ENCODE measurements around the gene ARHGDIB. TPM values are rescaled to one million over a fixed set of nuclear protein-coding genes. Genes with fewer than 3 reads are reported as not detected.

The ARHGDIB gene
- total and polyA plus RNA-seq, 10 of the 15 experiments (the other 5 are each of a cell fraction or from before 2014, with no cell fraction given), result 796 to 2,849 (median 1,346) TPM

DNA sequence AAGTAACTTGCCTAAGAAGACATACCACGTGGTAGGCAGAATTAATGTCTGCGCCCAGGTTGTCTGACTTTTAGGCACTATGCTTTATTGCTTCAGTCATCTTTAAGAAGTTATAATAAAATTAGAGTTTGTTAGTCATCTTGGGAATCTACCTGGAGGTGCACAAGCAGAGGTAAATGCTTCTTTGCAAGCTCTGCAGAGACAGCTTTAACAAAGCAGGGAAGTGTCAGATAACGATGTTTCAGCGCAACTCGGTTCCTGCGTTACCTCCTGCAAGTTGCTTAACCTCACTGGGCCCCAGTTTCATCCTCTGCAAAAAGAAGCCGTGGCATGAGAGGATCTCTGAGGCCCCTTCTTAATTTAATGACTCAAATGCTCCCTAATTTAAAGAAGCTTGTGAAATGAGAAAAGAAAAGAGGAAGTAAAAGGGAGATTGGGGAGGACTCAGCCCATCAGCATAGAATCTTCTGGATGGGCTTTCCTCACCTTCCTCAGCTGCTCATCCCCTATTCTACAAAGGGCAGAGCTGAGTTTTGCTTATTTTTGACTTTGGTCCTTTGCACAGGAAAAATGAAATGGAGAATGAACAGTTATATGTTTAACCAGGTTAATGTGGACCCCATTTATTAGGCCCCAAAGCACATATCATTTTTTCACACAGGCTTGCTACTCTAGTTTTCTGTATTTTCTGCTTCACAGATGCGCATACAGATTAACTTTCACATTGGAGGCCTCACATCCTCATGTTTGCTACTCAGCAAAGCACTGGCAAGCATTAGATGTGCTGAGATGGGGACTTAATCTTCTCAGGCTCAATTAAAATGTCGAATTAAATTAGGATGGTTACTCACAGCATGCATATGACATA is 5.1 kb downstream of the ARHGDIB start (continued):
- TF ChIP-seq, protein P1, sequence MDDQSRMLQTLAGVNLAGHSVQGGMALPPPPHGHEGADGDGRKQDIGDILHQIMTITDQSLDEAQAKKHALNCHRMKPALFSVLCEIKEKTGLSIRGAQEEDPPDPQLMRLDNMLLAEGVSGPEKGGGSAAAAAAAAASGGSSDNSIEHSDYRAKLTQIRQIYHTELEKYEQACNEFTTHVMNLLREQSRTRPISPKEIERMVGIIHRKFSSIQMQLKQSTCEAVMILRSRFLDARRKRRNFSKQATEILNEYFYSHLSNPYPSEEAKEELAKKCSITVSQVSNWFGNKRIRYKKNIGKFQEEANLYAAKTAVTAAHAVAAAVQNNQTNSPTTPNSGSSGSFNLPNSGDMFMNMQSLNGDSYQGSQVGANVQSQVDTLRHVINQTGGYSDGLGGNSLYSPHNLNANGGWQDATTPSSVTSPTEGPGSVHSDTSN (IDR thresholded peaks at IDR 0.05; ENCODE audit: insufficient replicate concordance, low read depth, low read length), result no peak
- TF ChIP-seq ESRRA (IDR thresholded peaks at IDR 0.05; ENCODE audit: low read length), result no peak
- 0 out of 2 replicates have a peak, but pooled peaks have one; percentile 20 for TF ChIP-seq RCOR1 (conservative IDR thresholded peaks at IDR 0.05; ENCODE audit: low read depth, low read length)
- TF ChIP-seq, protein P2, sequence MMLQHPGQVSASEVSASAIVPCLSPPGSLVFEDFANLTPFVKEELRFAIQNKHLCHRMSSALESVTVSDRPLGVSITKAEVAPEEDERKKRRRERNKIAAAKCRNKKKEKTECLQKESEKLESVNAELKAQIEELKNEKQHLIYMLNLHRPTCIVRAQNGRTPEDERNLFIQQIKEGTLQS (IDR thresholded peaks at IDR 0.05; ENCODE audit: borderline replicate concordance, extremely low read depth, low read depth, low read length), result no peak
- TF ChIP-seq ZNF217 (IDR thresholded peaks at IDR 0.05), result peak; percentile 47; the same call in 1 of the 2 replicates
- peak; percentile 49; the same call in 1 of the 2 replicates for TF ChIP-seq EED (IDR thresholded peaks at IDR 0.05; ENCODE audit: low read depth)
- TF ChIP-seq, protein P3, sequence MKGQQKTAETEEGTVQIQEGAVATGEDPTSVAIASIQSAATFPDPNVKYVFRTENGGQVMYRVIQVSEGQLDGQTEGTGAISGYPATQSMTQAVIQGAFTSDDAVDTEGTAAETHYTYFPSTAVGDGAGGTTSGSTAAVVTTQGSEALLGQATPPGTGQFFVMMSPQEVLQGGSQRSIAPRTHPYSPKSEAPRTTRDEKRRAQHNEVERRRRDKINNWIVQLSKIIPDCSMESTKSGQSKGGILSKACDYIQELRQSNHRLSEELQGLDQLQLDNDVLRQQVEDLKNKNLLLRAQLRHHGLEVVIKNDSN (IDR thresholded peaks at IDR 0.05; ENCODE audit: borderline replicate concordance, extremely low read length, insufficient read depth, low read depth, low read length), result no peak
- no peak; the same call in 1 of the 2 replicates for TF ChIP-seq GATAD2B (conservative IDR thresholded peaks at IDR 0.05; ENCODE audit: low read depth)
- TF ChIP-seq ASH2L (IDR thresholded peaks at IDR 0.05; ENCODE audit: borderline replicate concordance, low read depth), result no peak
- TF ChIP-seq RELA (IDR thresholded peaks at IDR 0.05; ENCODE audit: borderline replicate concordance, partially characterized antibody), result no peak
- TF ChIP-seq, protein P4, sequence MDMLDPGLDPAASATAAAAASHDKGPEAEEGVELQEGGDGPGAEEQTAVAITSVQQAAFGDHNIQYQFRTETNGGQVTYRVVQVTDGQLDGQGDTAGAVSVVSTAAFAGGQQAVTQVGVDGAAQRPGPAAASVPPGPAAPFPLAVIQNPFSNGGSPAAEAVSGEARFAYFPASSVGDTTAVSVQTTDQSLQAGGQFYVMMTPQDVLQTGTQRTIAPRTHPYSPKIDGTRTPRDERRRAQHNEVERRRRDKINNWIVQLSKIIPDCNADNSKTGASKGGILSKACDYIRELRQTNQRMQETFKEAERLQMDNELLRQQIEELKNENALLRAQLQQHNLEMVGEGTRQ (IDR thresholded peaks at IDR 0.05; ENCODE audit: borderline replicate concordance, low read depth, low read length), result no peak
- no peak for TF ChIP-seq SIN3A (IDR thresholded peaks at IDR 0.05; ENCODE audit: low read depth, low read length)
- TF ChIP-seq LARP7 (IDR thresholded peaks at IDR 0.05), result no peak
- TF ChIP-seq, protein P5, sequence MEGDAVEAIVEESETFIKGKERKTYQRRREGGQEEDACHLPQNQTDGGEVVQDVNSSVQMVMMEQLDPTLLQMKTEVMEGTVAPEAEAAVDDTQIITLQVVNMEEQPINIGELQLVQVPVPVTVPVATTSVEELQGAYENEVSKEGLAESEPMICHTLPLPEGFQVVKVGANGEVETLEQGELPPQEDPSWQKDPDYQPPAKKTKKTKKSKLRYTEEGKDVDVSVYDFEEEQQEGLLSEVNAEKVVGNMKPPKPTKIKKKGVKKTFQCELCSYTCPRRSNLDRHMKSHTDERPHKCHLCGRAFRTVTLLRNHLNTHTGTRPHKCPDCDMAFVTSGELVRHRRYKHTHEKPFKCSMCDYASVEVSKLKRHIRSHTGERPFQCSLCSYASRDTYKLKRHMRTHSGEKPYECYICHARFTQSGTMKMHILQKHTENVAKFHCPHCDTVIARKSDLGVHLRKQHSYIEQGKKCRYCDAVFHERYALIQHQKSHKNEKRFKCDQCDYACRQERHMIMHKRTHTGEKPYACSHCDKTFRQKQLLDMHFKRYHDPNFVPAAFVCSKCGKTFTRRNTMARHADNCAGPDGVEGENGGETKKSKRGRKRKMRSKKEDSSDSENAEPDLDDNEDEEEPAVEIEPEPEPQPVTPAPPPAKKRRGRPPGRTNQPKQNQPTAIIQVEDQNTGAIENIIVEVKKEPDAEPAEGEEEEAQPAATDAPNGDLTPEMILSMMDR (IDR thresholded peaks at IDR 0.05 in 2 of 3, conservative IDR thresholded peaks at IDR 0.05 in 1 of 3; ENCODE audit: control insufficient read depth in 2 of 3, extremely low read depth in 1 of 3, insufficient read depth in 1 of 3, low read depth in 3 of 3, low read length in 3 of 3), result no peak
- TF ChIP-seq YY1 (IDR thresholded peaks at IDR 0.05; ENCODE audit: low read depth, low read length), result 0 out of 2 replicates have a peak, but pooled peaks have one; percentile 9
- TF ChIP-seq ZNF274 (IDR thresholded peaks at IDR 0.05; ENCODE audit: insufficient read depth, insufficient read length), result no peak
- peak; percentile 83 for TF ChIP-seq IKZF1 (conservative IDR thresholded peaks at IDR 0.05)
- 0 out of 2 replicates have a peak, but pooled peaks have one; percentile 2 for TF ChIP-seq RB1 (IDR thresholded peaks at IDR 0.05; ENCODE audit: borderline replicate concordance)
- no peak for TF ChIP-seq NFYB (IDR thresholded peaks at IDR 0.05; ENCODE audit: insufficient read depth, low read depth, low read length)
- TF ChIP-seq, protein P6, sequence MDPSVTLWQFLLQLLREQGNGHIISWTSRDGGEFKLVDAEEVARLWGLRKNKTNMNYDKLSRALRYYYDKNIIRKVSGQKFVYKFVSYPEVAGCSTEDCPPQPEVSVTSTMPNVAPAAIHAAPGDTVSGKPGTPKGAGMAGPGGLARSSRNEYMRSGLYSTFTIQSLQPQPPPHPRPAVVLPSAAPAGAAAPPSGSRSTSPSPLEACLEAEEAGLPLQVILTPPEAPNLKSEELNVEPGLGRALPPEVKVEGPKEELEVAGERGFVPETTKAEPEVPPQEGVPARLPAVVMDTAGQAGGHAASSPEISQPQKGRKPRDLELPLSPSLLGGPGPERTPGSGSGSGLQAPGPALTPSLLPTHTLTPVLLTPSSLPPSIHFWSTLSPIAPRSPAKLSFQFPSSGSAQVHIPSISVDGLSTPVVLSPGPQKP (IDR thresholded peaks at IDR 0.05; ENCODE audit: low read depth, low read length), result no peak
- no peak for TF ChIP-seq EZH2 (IDR thresholded peaks at IDR 0.05; ENCODE audit: borderline replicate concordance, control insufficient read depth, low read depth, low read length)

All from GM12878 (cell line).